CD4-positive, alpha-beta T cell treated with Interleukin-6 at 100 ng/mL for 8 hours (primary cell): ENCODE results near the gene USP53.
"Not testable (repeated sequence)": the region's sequence is repeated elsewhere in the genome, so short reads cannot be mapped to it uniquely, and the experiment has no call there.

Experiments
- DNase-seq: peaks from one replicate; pipeline ENCODE4 v3.0.0-alpha.2; 2020; ENCODE audit warnings: mixed read lengths, low spot score

The USP53 gene

DNA sequence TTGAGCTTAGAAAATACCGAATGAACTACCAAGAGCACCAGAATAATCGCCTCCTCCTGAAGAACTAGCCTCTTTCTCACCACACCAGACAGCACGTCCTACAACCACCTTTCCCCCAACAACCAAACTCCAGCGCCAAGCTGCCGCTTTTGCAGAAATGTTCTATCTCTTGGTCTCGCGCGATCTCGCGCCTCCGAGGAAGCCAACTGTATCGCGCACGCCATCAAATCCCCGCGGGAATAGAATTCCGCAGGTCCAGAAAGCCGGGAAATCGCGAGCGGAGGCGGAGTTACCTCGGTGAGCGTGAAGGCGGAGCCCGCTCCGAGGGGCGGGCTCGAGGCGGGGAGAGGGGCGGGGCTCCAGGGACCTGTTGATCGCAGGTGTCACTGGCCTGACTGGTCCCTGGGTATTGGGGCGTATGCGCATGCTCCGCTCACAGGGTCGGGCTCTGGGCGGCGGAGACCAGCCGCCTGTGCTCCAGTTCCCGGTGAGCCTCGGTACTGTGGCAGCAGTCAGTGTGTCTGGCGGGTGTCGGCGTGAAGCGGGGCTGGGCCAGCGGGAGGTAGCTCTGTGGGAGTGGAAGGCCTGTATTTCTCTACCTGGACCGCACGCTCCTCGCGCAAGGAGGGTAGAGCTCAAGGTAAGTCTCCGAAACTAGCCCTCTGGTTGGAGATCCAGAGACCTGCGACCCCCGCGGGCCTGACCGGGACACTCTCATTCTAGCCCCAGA, at the start of gene USP53:
TSS of gene USP53 (plus strand) at position 480 of the 730 bp plus-strand sequence. CDS start 27,047 bp downstream, outside the sequence.
- peak; percentile 99 for DNase-seq

DNA sequence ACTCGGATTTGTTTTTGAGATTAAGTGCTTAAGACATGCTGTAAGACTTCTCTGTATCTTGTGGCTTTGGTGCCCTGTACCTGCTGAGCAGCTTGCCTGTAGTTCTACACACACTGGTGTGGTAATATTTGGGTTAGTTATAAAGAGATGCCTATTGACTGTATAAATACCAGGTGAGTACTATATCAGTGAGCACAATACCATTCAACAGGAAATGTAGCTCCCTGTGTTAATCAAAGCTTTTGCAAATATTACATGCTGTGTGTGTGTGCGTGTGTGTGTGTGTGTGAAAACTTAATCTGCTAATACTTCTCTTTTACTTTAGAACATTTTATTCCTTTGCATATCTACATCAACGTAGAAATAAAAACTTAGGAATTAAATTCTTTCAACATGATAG, 46.7 kb upstream of the USP53 start:
- no peak for DNase-seq

DNA sequence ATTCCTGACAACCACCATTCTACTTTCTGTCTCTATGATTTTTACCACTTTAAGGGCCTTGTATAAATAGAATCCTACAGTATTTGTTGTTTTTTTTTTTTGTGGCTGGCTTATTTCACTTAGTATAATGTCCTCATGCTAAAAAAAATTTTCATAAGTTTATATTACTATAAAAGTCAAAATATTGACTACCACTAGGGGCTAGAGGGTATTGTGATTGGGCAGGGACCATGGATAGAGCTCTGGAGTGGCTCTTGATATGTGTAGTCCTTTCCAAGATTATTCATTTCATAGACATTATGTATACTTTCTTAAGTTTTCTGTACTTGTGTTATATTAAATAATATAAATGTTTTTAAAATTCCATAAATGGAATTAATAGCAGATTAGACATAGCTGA, 42.3 kb upstream of the USP53 start:
- no peak for DNase-seq

DNA sequence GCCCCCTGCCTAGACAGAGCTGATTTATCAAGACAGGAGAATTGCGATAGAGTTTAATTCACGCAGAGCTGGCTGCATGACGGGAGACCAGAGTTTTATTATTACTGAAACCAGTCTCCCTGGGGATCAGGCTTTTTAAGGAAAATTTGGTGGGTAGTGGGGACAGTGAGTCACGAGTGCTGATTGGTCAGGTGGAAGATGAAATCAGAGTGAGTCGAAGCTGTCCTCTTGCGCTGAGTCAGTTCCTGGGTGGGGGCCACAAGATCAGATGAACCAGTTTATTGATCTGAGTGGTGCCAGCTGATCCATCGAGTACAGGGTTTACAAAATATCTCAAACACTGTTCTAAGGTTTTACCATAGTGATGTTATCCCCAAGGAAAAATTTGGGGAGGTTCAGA, 40.3 kb upstream of the USP53 start:
- no peak for DNase-seq

DNA sequence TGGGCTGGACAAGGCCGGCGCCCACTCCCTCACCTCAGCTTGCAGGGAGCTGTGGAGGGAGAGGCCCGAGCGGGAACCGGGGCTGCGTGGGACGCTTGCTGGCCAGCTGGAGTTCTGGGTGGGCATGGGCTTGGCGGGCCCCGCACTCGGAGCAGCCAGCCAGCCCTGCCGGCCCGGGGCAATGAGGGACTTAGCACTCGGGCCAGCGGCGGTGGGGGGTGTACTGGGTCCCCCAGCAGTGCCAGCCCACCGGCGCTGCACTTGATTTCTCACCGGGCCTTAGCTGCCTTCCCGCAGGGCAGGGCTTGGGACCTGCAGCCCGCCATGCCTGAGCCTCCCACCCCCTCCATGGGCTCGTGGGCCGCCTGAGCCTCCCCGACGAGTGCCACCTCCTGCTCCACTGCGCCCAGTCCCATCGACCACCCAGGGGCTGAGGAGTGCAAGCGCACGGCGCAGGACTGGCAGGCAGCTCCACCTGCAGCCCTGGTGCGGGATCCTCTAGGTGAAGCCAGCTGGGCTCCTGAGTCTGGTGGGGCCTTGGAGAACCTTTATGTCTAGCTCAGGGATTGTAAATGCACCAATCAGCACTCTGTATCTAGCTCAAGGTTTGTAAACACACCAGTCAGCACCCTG, 38.7 kb upstream of the USP53 start:
- DNase-seq: not testable (repeated sequence)

DNA sequence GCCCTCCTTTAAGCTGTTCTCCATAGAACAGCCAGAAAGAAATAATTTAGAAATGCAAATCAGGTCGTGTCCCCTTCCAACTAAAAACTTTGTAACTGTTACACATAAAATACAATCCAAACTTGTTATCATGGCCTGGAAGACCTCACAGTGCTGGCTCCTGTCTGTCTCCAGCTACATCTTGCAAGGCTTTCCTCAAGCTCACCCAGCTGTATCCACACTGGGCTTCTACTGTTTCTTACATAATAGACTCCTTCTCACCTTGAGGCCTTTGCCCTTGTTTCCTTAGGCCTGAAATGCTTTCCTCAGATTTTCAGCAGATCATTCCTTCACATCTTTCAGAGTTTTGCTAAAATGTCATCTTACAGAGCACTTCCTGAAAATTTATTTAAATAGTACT, 33.5 kb upstream of the USP53 start:
- DNase-seq: no peak

DNA sequence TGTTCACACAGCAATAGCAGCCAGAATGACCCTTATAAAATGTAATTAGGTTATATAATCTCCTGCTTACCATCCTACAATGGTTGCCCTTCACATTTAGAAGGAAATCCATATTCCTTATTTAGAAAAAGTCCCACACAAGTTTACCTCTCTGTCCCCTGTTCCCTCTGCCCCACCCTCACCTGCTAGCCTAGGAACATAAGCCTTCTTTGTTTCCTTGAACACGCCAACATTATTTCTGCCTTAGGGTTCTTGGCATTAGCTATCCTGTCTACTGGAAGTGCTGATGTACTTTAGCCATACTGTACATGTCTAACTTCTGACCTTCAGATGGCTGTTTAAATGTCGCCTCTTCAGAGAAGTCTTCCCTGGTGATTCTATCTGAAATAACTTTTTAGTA, 28.4 kb upstream of the USP53 start:
- DNase-seq: no peak

DNA sequence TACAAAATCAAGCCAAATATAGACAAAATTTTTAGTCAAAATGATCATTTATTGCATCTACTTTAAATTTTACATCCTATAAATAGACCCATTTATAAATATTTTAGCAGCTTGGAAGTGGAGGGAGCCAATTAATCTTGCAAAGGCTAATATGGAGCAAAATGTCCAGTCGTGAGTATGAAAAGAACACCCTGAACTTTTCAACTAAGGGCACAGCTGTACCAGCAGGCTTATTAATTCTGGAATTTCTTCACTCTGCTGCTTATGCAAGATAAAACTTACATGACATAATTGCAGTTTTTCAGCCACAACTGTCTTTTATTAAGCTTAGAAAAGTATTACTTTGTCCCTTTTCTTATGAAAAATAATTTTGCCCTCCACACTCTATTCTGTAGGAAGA, 22.9 kb upstream of the USP53 start:
- DNase-seq: no peak

DNA sequence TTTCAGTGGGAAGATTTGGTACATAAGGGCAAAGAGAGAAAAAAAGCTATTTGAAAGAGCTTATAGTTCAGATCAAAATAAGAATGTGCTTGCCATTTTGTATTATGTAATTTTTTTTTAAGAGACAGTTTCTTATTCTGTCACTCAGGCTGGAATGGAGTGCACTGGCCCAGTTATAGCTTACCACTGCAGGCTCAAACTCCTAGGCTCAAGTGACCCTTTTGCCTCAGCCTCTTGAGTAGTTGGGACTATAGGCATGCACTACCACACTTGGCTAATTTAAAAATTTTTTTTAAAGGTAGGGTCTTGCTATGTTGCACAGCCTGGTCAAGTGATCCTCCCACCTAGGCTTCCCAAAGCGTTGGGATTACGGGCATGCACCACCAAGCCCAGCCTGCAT, 22.2 kb upstream of the USP53 start:
- DNase-seq: no peak

DNA sequence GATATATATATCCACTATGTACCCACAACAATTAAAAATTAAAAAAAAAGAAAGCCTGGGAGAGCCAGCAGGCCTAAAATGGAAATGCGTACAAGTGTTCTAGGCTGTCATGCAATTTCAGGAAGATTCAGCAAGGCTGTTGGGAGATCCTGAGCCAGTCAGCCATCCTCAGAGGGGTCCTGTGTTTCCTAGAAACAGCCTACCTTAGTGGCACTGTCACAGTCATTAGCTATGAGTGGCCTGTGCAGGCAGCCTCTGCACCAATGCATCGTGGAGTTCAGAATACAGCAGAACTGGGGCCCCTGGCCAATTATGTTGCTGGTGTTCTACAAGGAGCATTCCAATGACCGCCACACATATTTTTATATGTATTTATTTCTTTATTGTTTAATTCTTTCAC, 21.0 kb upstream of the USP53 start:
- no peak for DNase-seq

DNA sequence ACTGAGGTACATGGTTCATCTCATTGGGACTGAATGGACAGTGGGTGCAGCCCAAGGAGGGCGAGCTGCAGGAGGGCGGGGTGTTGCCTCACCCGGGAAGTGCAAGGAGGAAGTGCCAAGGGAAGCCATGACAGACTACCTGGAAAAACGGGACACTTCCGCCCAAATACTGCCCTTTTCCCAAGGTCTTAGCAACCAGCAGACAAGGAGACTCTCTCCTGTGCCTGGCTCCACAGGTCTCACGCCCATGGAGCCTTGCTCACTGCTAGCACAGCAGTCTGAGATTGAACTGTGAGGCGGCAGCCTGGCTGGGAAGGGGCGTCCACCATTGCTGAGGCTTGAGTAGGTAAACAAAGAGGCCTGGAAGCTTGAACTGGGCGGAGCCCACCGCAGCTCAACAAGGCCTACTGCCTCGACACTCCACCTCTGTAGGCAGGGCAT, 14.7 kb upstream of the USP53 start:
- DNase-seq: no peak

DNA sequence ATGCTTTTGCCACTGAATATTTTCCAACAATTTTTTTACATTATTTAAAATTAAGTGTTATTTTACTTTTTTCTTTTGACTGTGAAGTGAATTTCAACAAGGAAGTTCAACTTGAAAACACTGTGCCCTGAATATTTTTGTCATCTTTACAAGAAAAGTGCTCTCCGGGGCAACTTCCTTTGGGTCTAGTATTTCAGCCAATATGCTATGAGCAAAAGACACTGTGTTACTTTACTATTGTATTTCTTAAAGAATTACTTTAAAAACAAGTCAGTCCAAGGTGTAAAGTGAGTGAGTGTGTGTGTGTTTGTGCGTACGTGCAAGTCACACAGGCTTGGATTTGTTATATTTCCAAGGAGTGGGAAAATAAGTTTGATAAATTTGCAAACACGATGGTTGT, 7.6 kb upstream of the USP53 start:
- DNase-seq: peak; percentile 26

DNA sequence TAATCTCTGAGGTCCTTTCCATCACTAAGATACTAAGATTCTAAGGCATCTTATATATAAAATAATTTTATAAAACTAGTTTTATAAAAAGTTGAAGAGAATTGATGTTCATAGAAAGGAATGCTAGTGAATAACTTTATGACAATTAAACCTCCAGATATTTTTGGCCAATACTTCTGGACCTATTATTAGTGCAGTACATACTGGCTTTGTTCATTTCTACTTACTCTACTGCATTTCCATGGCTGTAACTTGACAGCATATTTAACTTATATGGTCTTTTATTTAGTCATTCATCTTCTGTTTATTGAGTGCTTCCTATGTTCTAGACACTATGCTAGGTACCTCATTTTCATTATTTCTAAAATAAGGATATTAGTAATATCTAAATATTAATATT, 6.8 kb upstream of the USP53 start:
- DNase-seq: no peak

DNA sequence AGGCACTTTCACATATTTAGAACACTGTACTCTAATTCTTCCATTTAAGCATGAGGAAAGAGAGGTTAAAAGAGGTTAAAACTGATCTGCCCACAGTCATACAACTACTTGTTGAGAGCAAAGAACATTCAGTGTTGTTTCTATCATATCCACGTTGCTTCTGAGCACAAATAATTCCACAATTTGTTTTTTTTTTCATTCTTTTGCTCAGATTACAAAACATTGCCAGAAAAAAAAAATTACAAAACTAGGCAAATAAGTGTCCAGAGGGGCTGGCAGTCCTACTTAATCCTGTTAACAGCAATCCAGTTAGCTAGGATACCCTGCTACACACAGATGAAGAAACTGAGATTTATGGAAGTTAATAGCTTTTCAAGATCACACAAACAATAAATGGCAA, 6.3 kb upstream of the USP53 start:
- no peak for DNase-seq

DNA sequence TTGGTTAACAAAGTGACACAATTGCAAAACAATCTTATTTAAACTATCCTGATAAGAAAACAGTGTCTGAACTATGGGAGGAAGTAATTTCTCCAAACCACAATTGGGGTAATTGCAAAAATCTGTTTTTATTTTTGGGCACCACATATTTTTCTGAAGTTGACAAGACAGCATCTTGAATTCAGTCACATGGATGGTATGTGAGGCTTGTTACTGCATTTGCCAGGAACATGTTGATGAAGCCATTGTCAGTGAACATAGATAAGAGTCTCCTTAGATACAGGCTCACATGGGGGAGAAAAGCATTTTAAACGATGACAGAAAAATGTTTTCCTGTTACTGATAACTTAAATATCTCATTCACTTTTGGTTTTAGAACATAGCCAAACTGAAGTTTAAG, 5.5 kb upstream of the USP53 start:
- no peak for DNase-seq

DNA sequence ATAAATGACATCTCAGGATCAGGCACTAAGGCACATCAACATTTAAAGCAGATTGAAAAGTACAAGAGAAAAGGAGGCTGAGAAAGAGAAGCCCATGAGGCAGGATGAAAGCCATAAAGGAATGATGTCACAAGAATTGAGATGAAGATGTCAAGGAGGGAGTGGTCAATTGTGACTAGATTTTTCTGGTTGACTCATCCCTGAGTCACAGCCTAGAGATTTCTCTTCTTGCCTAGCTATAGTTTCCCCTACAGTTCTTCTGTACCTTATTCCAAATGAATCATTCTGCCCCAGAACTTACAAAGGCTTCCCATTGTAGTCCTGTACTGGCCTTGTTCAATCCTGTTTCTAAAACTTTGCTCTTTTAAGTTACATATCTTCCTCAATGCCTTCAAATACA, 3.4 kb upstream of the USP53 start:
- DNase-seq: peak; percentile 25

DNA sequence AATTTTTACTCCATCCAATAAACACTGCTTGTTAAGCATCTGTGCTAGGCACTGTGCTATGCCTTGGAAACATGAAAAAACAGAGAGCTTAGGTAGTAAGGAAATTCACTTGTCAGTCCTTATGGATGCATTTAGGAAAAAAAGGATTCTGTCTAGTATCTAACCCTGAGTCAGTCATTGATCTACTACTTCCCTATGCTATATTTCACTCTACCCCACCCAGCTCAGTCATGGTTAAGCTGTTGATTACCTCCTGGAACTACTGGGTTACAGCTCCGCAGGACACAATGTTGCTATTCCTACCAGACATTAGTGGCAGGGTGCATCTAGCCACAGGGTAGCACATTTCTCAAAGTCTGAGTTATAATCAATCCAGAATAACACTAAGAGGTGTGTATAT, 2.9 kb upstream of the USP53 start:
- no peak for DNase-seq

DNA sequence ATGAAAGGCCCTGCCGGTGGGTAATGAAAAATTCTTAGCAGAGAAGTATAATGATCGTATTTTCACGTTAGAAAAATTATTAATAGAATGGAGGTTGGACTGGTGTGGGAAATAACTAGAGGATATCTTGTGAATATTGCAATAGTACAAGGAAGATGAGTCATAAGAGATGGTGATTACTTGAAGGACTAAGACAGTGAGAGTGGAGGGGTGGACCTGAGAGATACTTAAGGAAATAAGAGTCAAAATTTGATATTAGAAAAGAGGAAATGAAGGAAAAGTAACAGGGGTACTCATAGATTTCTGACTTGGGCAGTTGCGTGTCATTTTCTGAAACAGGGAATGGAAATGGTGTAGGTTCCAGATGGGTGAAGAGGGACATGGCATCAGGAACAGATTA, 1.7 kb upstream of the USP53 start:
- DNase-seq: no peak

DNA sequence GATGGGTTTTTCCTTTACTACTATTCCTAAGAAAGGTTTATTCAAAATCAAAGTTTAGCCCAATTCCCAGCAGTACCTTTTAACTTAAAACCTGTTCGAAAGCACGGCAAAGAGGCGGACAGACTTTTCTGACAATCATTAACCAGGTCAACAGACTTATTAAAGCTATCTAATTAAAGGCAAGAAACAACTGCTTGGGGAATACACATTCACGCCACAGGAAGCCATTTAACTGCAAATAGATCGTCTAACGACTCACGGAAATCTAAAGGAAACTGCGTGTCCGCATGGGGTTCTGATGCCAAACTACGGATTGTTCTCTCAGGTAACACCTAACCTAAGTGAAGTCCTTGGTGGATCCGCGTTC, 663 bp upstream of the USP53 start:
- DNase-seq: peak; percentile 46

DNA sequence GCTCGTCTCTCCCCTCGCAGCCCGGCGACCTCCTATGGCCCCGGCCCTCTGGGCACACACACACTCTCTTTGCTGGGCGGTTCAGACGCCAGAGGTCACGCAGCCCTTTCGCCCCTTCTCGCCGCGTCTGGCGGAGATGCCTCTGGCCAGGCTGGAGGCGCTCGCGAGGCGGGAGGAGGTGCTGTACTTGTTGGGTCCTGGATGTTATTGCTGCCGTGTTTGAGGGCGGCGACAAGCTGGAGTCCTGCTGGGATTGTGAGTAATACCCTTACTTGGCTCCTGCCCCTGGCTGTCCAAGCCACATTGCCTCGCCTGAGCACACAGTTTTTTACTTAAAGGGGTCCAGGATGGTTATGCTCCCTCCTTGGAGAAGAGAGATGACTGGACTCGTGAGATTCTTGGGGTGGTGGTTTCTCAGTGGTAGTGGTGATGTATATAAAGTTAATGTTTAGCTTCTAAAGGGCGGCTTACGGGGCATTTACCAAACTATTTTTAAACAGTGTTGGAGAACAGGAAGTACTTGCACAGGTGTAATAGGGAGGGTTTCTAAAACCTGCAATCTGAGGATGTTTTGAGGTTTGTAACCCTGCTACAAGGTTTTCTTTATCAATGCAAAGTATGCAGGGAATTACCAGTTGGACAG, 572 bp downstream of the USP53 start:
- peak; percentile 57 for DNase-seq

DNA sequence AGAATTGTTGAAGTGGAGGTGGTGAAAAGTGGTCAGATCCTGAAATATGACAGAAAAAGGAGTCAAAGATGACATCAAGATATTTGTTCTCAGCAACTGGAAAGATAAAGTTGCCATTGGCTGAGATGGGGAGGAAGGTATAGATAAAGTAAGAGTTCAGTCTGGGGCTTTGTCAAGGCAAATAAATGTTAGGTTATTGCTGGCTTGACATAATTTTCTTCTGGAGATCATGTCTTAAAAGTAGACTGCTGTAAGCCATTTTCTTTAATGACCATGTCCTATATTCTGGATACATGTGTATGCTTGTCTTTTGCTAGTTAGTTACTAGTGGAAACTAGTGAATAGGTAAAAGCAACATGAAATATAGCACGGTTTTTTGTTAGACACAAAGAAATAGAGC, 5.6 kb downstream of the USP53 start:
- no peak for DNase-seq

DNA sequence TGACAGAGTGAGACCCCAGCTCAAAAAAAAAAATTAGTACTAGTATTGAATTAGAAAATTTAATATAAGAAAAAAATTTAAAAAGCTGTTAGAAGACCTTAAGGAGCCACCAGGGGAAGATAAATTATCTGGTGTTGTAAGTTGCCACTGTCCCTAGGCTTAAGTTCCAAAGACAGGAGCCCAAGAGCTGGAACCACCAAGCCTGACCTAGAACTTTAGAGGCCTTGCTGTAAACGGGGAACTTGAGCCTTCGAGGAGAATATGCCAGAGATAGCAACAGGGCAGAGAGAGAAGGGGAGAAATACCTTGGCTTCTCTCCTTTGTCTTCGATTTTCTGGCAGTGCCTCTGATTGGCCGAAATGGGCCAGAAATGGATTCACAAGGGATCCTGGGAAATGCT, 8.9 kb downstream of the USP53 start:
- DNase-seq: no peak

DNA sequence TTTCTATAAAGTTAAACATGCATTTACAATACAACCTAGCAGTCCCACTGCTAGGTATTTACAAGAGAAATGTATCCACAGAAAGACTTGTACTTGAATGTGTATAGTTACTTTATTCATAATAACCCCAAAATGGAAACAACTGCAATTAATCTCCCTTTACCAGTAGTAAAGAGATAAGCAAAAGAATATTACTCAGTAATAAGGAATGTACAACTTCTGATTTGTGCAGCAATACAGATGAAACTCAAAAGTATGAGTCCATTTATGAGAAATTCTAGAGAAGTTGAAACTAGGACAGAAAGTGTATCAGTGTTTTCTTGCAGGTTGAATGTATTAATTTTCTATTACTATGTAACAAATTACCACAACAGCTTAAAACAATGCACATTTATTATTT, 15.2 kb downstream of the USP53 start:
- DNase-seq: no peak

DNA sequence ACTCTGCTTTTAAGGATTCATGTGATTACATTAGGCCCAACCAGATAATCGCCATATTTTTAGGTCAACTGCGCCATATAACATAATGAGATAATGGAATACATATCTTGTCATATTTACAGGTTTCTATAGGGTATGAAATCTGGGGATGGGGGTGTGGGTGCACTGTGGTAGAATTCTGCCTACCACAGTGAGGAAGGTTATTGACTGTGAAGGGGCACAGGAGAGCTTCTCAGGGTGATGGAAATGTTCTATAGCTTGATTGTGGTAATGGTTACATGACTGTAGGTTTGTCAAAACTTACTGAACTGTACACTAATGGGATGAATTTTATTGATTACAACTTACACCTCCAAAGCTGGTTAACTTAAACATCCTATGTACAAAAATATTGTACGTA, 15.9 kb downstream of the USP53 start:
- no peak for DNase-seq
